ENCODE measurements around the gene INO80C.

INO80C gene

DNA sequence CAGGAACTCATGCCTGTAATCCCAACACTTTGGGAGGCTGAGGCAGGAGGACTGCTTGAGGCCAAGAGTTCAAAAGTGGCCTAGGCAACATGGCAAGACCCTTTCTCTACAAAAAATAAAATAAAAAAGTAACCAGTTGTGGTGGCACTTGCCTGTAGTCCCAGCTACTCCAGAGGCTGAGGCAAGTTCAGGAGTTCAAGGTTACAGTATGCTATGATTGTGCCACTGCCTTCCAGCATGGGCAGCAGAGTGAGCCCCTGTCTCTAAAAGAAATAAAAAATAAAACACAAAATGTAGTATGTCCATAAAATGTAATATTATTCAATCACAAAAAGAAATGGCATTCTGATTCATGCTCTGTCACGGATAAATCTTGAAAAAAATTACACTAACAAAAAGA is 11.9 kb downstream of the INO80C start:
- H3K4me3 ChIP-seq (ENCODE audit: low read depth, low read length) = no peak overlapping the region
- H3K36me3 ChIP-seq (ENCODE audit: control insufficient read depth, insufficient read depth, low read length) = no peaks in the 10 kb centered on the region
- H3K4me2 ChIP-seq (ENCODE audit: low read length) = no peak overlapping the region
- H3K4me1 ChIP-seq = no peaks in the 10 kb centered on the region
- no peak overlapping the region for H3K9ac ChIP-seq
- H3K9me3 ChIP-seq (ENCODE audit: control insufficient read depth, low read length) = no peaks in the 10 kb centered on the region
- H3K27me3 ChIP-seq (ENCODE audit: control insufficient read depth, insufficient read depth, low read length) = no peaks in the 10 kb centered on the region
- no peaks in the 10 kb centered on the region for H3K79me2 ChIP-seq
- no peak overlapping the region for H3K27ac ChIP-seq
- H2AFZ ChIP-seq = no peak overlapping the region
- TF ChIP-seq, protein P1, sequence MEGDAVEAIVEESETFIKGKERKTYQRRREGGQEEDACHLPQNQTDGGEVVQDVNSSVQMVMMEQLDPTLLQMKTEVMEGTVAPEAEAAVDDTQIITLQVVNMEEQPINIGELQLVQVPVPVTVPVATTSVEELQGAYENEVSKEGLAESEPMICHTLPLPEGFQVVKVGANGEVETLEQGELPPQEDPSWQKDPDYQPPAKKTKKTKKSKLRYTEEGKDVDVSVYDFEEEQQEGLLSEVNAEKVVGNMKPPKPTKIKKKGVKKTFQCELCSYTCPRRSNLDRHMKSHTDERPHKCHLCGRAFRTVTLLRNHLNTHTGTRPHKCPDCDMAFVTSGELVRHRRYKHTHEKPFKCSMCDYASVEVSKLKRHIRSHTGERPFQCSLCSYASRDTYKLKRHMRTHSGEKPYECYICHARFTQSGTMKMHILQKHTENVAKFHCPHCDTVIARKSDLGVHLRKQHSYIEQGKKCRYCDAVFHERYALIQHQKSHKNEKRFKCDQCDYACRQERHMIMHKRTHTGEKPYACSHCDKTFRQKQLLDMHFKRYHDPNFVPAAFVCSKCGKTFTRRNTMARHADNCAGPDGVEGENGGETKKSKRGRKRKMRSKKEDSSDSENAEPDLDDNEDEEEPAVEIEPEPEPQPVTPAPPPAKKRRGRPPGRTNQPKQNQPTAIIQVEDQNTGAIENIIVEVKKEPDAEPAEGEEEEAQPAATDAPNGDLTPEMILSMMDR (IDR thresholded peaks at IDR 0.05) = no peak

DNA sequence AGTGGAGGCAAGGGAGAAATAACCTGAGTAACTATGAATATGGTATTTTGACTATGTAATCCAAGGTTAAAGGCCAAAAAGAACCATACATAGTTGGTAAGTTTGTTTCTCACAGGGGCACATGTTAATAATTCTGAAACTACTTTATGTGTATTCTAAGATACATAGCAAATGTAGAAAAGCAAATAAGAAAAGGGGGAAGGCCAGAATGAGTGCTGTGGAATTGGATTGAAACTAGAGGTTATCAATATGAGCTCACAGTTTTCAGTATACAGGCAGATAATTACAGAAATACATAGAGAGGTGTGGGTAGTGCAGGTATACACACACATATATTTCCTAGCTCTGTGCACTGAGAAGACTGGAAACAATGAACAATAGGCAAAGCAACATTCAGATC is 13.7 kb downstream of the INO80C start:
- TF ChIP-seq, protein P1 (IDR thresholded peaks at IDR 0.05) = no peak
- Histone ChIP-seq H3K4me3 (ENCODE audit: low read depth, low read length) (no peak overlapping the region), H3K27ac (no peak overlapping the region), H3K4me2 (ENCODE audit: low read length) (no peak overlapping the region), H2AFZ (no peak overlapping the region), H3K27me3 (ENCODE audit: control insufficient read depth, insufficient read depth, low read length) (no peaks in the 10 kb centered on the region), H3K79me2 (no peaks in the 10 kb centered on the region), H3K4me1 (no peaks in the 10 kb centered on the region), H3K36me3 (ENCODE audit: control insufficient read depth, insufficient read depth, low read length) (no peaks in the 10 kb centered on the region), H3K9ac (no peak overlapping the region), H3K9me3 (ENCODE audit: control insufficient read depth, low read length) (no peaks in the 10 kb centered on the region)

DNA sequence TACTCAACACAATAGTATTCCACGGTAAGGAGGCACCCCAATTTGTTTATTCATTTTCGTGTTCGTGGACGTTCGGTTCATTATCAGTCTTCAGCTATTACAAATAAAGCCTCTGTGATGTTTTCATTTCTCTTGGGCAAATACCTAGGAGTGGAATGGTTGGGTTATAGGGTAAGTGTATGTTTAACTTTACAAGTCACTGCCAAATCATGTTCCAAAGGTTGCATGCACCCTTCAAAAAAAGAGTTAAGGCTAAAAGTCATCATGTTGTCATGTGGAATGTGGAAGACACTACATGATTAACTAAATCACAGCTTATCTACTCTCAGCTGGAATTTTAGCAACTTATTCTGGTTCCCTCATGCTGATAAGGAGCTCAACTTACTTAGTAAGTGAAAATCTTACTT is 15.8 kb downstream of the INO80C start:
- no peak overlapping the region for H2AFZ ChIP-seq
- no peak overlapping the region for H3K4me3 ChIP-seq (ENCODE audit: low read depth, low read length)
- no peaks in the 10 kb centered on the region for H3K27me3 ChIP-seq (ENCODE audit: control insufficient read depth, insufficient read depth, low read length)
- no peaks in the 10 kb centered on the region for H3K4me1 ChIP-seq
- H3K9me3 ChIP-seq (ENCODE audit: control insufficient read depth, low read length) = no peaks in the 10 kb centered on the region
- no peaks in the 10 kb centered on the region for H3K36me3 ChIP-seq (ENCODE audit: control insufficient read depth, insufficient read depth, low read length)
- H3K9ac ChIP-seq = no peak overlapping the region
- H3K27ac ChIP-seq = no peak overlapping the region
- H3K79me2 ChIP-seq = no peaks in the 10 kb centered on the region
- TF ChIP-seq, protein P1 (IDR thresholded peaks at IDR 0.05) = no peak
- no peak overlapping the region for H3K4me2 ChIP-seq (ENCODE audit: low read length)

DNA sequence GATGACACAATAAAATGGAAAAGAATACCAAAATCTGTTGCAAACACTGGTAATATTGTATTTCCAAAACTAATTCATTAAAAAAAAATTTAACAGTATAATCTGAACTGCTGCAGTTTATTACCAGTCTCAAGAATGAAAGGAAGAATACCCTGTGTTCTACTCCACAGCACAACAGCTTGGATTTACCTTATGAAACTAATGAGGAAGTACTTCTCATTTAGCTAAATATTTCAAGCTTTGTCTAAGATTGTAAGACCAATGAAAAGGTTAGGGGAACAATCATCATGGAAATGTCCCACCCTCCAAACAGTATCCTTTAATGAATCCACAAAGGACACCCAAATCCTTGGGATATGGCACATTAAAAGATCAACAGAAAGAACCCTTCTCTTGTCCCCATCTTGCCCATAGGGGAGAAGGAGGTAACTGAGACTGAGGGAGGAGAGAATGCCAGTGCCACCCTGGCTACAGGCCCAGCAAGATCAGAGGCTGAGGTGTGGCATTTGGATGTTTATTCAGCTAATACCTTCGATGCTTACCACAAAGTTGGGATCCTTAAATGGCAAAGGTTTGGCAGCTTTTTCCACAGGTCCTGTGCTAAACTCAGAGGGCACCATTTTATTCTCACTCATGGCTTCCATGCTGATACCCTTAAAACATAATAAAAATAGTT is 17.7 kb downstream of the INO80C start:
- TF ChIP-seq, protein P1 (IDR thresholded peaks at IDR 0.05) = no peak
- no peak overlapping the region for H2AFZ ChIP-seq
- H3K4me1 ChIP-seq = no peaks in the 10 kb centered on the region
- no peaks in the 10 kb centered on the region for H3K9me3 ChIP-seq (ENCODE audit: control insufficient read depth, low read length)
- no peak overlapping the region for H3K9ac ChIP-seq
- no peaks in the 10 kb centered on the region for H3K79me2 ChIP-seq
- H3K36me3 ChIP-seq (ENCODE audit: control insufficient read depth, insufficient read depth, low read length) = no peaks in the 10 kb centered on the region
- H3K4me3 ChIP-seq (ENCODE audit: low read depth, low read length) = no peak overlapping the region
- no peaks in the 10 kb centered on the region for H3K27me3 ChIP-seq (ENCODE audit: control insufficient read depth, insufficient read depth, low read length)
- no peak overlapping the region for H3K4me2 ChIP-seq (ENCODE audit: low read length)
- H3K27ac ChIP-seq = no peak overlapping the region

Data from parathyroid adenoma (tissue), 2 donors.